PC-9 (cell line): Measurements from ENCODE around the gene PER2. TPM values are rescaled to one million over a fixed set of nuclear protein-coding genes. Genes with fewer than 3 reads are reported as not detected.

Experiments
- BruUV-seq: library from RNA; stranded (reverse); fragments of 400-500 nt; replicated peaks from 2 replicates; lab custom pipeline; 2021; lab: Mats Ljungman, UMichigan
- CTCF ChIA-PET: fragments of 300-600 bp; sonication (Branson Sonifier 250); formaldehyde crosslinking; loops from one replicate; lab custom pipeline; 2022; ENCODE audit warnings: antibody characterized with exemption; lab: Charles Lee
- POLR2A ChIA-PET: fragments of 300-600 bp; sonication (Branson Sonifier 250); formaldehyde crosslinking; loops from one replicate; lab custom pipeline; 2022; ENCODE audit warnings: antibody characterized with exemption; ENCODE audit not compliant: unreplicated experiment; lab: Charles Lee
- DNase-seq, 2 experiments: peaks; one replicate each; pipeline versions ENCODE4 v3.0.0 to v3.0.0-alpha.2; 2015 to 2022; ENCODE audit warnings: mixed read lengths in 1 of 2
- H2AFZ ChIP-seq: fragments of 200-600 bp; sonication (generic); 2 replicates; pipeline ENCODE4 v1.8.1; 2017; ENCODE audit warnings: antibody characterized with exemption
- H3F3A ChIP-seq: fragments of 200-600 bp; sonication (generic); 2 replicates; pipeline ENCODE4 v1.8.1; 2017; ENCODE audit warnings: antibody characterized with exemption, mild to moderate bottlenecking, low read depth; ENCODE audit not compliant: insufficient read depth
- H3K27ac ChIP-seq: fragments of 200-600 bp; sonication (generic); 2 replicates; pipeline ENCODE4 v1.6.1; 2016; ENCODE audit warnings: mixed run types
- H3K27me3 ChIP-seq: fragments of 200-600 bp; sonication (generic); 2 replicates; pipeline ENCODE4 v1.6.1; 2016; ENCODE audit warnings: low read depth, mixed run types; ENCODE audit not compliant: insufficient read depth
- H3K36me3 ChIP-seq: fragments of 200-600 bp; sonication (generic); 2 replicates; pipeline ENCODE4 v1.6.1; 2016; ENCODE audit warnings: low read depth, mixed run types
- H3K4me1 ChIP-seq: fragments of 200-600 bp; sonication (generic); replicated peaks from 2 replicates; pipeline ENCODE4 v1.6.1; 2016; ENCODE audit warnings: mixed run types; ENCODE audit not compliant: insufficient read depth
- H3K4me2 ChIP-seq: fragments of 200-600 bp; sonication (generic); 2 replicates; pipeline ENCODE4 v1.6.1; 2017; ENCODE audit warnings: mixed run types
- H3K4me3 ChIP-seq: fragments of 200-600 bp; sonication (generic); 2 replicates; pipeline ENCODE4 v1.6.1; 2016; ENCODE audit warnings: mixed run types
- H3K79me2 ChIP-seq: fragments of 200-600 bp; sonication (generic); 2 replicates; pipeline ENCODE4 v1.6.1; 2017; ENCODE audit warnings: low read depth, mixed run types
- H3K9me2 ChIP-seq: fragments of 200-600 bp; sonication (generic); 2 replicates; pipeline ENCODE4 v1.8.1; 2017; ENCODE audit warnings: mild to moderate bottlenecking; ENCODE audit not compliant: insufficient read depth
- H3K9me3 ChIP-seq: fragments of 200-600 bp; sonication (generic); 2 replicates; pipeline ENCODE4 v1.8.1; 2016; ENCODE audit warnings: low read depth; ENCODE audit not compliant: insufficient read depth
- H4K20me1 ChIP-seq: fragments of 200-600 bp; sonication (generic); 2 replicates; pipeline ENCODE4 v1.8.1; 2017; ENCODE audit not compliant: insufficient read depth
- EZH2 ChIP-seq: fragments of 200-600 bp; sonication (generic); IDR thresholded peaks from 2 replicates; pipeline ENCODE4 v1.8.0; 2017; ENCODE audit warnings: antibody characterized with exemption, low read depth
- intact Hi-C: fragments of 100-400 bp; cut with micrococcal nuclease; formaldehyde crosslinking; loops from one replicate; pipeline ENCODE4 v1.10.0; 2022; ENCODE audit not compliant: unreplicated experiment
- total RNA-seq: library from RNA; stranded (reverse); gene quantifications from 2 replicates; pipeline ENCODE4 v1.2.3, GENCODE V29; 2021
- TF ChIP-seq, protein P1 (sequence below): fragments of 200-600 bp; sonication (generic); conservative IDR thresholded peaks from 2 replicates; pipeline ENCODE4 v1.6.1; 2017; ENCODE audit warnings: mixed run types, antibody characterized with exemption, mild to moderate bottlenecking, moderate library complexity

PER2 gene
- total RNA-seq, 1 experiment from 2014 or later: 18.9 TPM

- DNase-seq: no peak
- TF ChIP-seq EZH2: no peak
- TF ChIP-seq, protein P1, sequence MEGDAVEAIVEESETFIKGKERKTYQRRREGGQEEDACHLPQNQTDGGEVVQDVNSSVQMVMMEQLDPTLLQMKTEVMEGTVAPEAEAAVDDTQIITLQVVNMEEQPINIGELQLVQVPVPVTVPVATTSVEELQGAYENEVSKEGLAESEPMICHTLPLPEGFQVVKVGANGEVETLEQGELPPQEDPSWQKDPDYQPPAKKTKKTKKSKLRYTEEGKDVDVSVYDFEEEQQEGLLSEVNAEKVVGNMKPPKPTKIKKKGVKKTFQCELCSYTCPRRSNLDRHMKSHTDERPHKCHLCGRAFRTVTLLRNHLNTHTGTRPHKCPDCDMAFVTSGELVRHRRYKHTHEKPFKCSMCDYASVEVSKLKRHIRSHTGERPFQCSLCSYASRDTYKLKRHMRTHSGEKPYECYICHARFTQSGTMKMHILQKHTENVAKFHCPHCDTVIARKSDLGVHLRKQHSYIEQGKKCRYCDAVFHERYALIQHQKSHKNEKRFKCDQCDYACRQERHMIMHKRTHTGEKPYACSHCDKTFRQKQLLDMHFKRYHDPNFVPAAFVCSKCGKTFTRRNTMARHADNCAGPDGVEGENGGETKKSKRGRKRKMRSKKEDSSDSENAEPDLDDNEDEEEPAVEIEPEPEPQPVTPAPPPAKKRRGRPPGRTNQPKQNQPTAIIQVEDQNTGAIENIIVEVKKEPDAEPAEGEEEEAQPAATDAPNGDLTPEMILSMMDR: no peak
- ChIA-PET POLR2A (interaction anchor here (0.6 kb wide), 1 partner anchor 238 kb away, joined by 6 read pairs; no protein-coding TSS in a partner anchor), CTCF (no interaction called here)
- H3K4me2 ChIP-seq: no peak overlapping the region
- H3K36me3 ChIP-seq: no peaks in the 10 kb centered on the region
- no peak overlapping the region for H3K27ac ChIP-seq
- no peak overlapping the region for H3K4me3 ChIP-seq
- no TSS peak for BruUV-seq
- H3K9me3 ChIP-seq: no peaks in the 10 kb centered on the region
- peaks cover 49% of the 10 kb centered on the region for H3K27me3 ChIP-seq
- no peaks in the 10 kb centered on the region for H4K20me1 ChIP-seq
- H3K79me2 ChIP-seq: no peaks in the 10 kb centered on the region
- no peaks in the 10 kb centered on the region for H3K9me2 ChIP-seq
- H3F3A ChIP-seq: peaks cover 10% of the 10 kb centered on the region; the same call in 1 of the 2 replicates
- H2AFZ ChIP-seq: no peak overlapping the region
- H3K4me1 ChIP-seq: no peaks in the 10 kb centered on the region; the same call in 1 of the 2 replicates
- intact Hi-C loops: no loop called here
These were observed 54.8 kb downstream of the PER2 start for GRCh38 chr2:238233625-238234024.

DNA sequence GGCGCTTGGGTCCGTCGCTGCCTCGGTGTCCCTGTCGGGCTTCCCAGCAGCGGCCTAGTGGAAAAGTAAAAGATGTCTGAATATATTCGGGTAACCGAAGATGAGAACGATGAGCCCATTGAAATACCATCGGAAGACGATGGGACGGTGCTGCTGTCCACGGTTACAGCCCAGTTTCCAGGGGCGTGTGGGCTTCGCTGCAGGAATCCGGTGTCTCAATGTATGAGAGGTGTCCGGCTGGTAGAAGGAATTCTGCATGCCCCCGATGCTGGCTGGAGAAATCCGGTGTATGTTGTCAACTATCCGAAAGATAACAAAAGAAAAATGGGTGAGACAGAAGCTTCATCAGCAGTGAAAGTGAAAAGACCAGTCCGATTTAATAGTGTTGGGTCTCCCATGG lies 56.6 kb downstream of the PER2 start:
- H3K27ac ChIP-seq: no peak overlapping the region
- peaks cover 46% of the 10 kb centered on the region for H3K27me3 ChIP-seq
- H3K9me2 ChIP-seq: no peaks in the 10 kb centered on the region
- no peaks in the 10 kb centered on the region for H3K9me3 ChIP-seq
- H3F3A ChIP-seq: no peaks in the 10 kb centered on the region
- no peak overlapping the region for H2AFZ ChIP-seq
- H3K36me3 ChIP-seq: no peaks in the 10 kb centered on the region
- no peaks in the 10 kb centered on the region for H4K20me1 ChIP-seq
- no peak for DNase-seq
- no peak for TF ChIP-seq EZH2
- TF ChIP-seq, protein P1: no peak
- no peaks in the 10 kb centered on the region; the same call in 1 of the 2 replicates for H3K4me1 ChIP-seq
- H3K4me2 ChIP-seq: no peak overlapping the region
- ChIA-PET POLR2A (no interaction called here), CTCF (no interaction called here)
- H3K4me3 ChIP-seq: no peak overlapping the region
- no peaks in the 10 kb centered on the region for H3K79me2 ChIP-seq
- intact Hi-C loops: no loop called here
- no TSS peak for BruUV-seq

GRCh38 chr2:238231251-238231793 lies 57.1 kb downstream of the PER2 start:
- no TSS peak for BruUV-seq
- H3K36me3 ChIP-seq: no peaks in the 10 kb centered on the region
- H3K4me2 ChIP-seq: no peak overlapping the region
- no peaks in the 10 kb centered on the region for H3K9me3 ChIP-seq
- peaks cover 41% of the 10 kb centered on the region for H3K27me3 ChIP-seq
- no peak for TF ChIP-seq EZH2
- TF ChIP-seq, protein P1: no peak
- no peaks in the 10 kb centered on the region for H3K79me2 ChIP-seq
- no peaks in the 10 kb centered on the region for H3K9me2 ChIP-seq
- no peak overlapping the region for H3K27ac ChIP-seq
- intact Hi-C loops: no loop called here
- DNase-seq: peak in 1 of 2 experiments; percentile 30
- H4K20me1 ChIP-seq: no peaks in the 10 kb centered on the region
- H3K4me3 ChIP-seq: no peak overlapping the region
- POLR2A ChIA-PET: no interaction called here
- no peaks in the 10 kb centered on the region for H3F3A ChIP-seq
- H2AFZ ChIP-seq: no peak overlapping the region
- CTCF ChIA-PET: no interaction called here
- no peaks in the 10 kb centered on the region; the same call in 1 of the 2 replicates for H3K4me1 ChIP-seq
